CD4-positive, alpha-beta T cell (primary cell): ENCODE measurements around the gene RCN1. TPM values are rescaled to one million over a fixed set of nuclear protein-coding genes. Genes with fewer than 3 reads are reported as not detected.

ENCODE experiments used
- ATAC-seq: fragments of 200-7000 bp; cut with Tn5 transposase; one replicate; pipeline ENCODE4 v1.10.0; 2022; ENCODE audit warnings: mild to moderate bottlenecking; ENCODE audit not compliant: poor library complexity
- CTCF ChIA-PET: fragments of 350-600 bp; sonication (Branson Sonifier 250); formaldehyde crosslinking; loops from one replicate; lab custom pipeline; 2021; ENCODE audit warnings: antibody characterized with exemption, inconsistent platforms; lab: Charles Lee
- POLR2A ChIA-PET: fragments of 350-600 bp; sonication (Branson Sonifier 250); formaldehyde crosslinking; loops from one replicate; lab custom pipeline; 2021; ENCODE audit warnings: antibody characterized with exemption, inconsistent platforms; lab: Charles Lee
- DNase-seq, 14 experiments: peaks; one replicate each; pipeline ENCODE4 v3.0.0-alpha.2; 2013 to 2020; ENCODE audit warnings: mixed read lengths in 2 of 14
- H3K27ac ChIP-seq, 2 donors: one replicate each; pipeline versions ENCODE4 v1.5.1 to v1.7.0; 2013; ENCODE audit warnings: low read length in 2 of 2, low read depth in 1 of 2, mild to moderate bottlenecking in 1 of 2
- H3K27me3 ChIP-seq, 2 experiments: 1 replicate in 1 of 2; 2 replicates in 1 of 2; pipeline versions ENCODE4 v1.6.1 to v1.7.0; 2013; ENCODE audit warnings: low read length in 2 of 2, control low read depth in 1 of 2, mild to moderate bottlenecking in 1 of 2, moderate library complexity in 1 of 2; ENCODE audit not compliant: insufficient read depth in 2 of 2, control insufficient read depth in 1 of 2
- H3K36me3 ChIP-seq: one replicate; pipeline ENCODE4 v1.6.1; 2013; ENCODE audit warnings: low read length, control low read depth; ENCODE audit not compliant: insufficient read depth
- H3K4me1 ChIP-seq: one replicate; pipeline ENCODE4 v1.6.1; 2013; ENCODE audit warnings: low read length, control low read depth; ENCODE audit not compliant: insufficient read depth
- H3K4me3 ChIP-seq: one replicate; pipeline ENCODE4 v1.5.1; 2013; ENCODE audit warnings: mild to moderate bottlenecking, low read length, moderate library complexity
- H3K9me3 ChIP-seq, 2 experiments: 1 replicate in 1 of 2; 2 replicates in 1 of 2; pipeline versions ENCODE4 v1.6.1 to v1.7.0; 2013; ENCODE audit warnings: low read length in 2 of 2, mild to moderate bottlenecking in 2 of 2, control low read depth in 1 of 2, moderate library complexity in 1 of 2; ENCODE audit not compliant: control insufficient read depth in 1 of 2, insufficient read depth in 1 of 2
- H3K27ac Mint-ChIP-seq: one replicate; pipeline ENCODE4 v1.8.0; 2020; ENCODE audit warnings: mixed read lengths
- H3K27me3 Mint-ChIP-seq: one replicate; pipeline ENCODE4 v1.8.0; 2021; ENCODE audit warnings: mixed read lengths
- H3K36me3 Mint-ChIP-seq: one replicate; pipeline ENCODE4 v1.8.0; 2021; ENCODE audit warnings: low read depth, mixed read lengths
- H3K4me1 Mint-ChIP-seq: one replicate; pipeline ENCODE4 v1.8.0; 2021; ENCODE audit warnings: low read depth, mixed read lengths
- H3K4me3 Mint-ChIP-seq: one replicate; pipeline ENCODE4 v1.8.0; 2020; ENCODE audit warnings: mild to moderate bottlenecking, mixed read lengths
- H3K9me3 Mint-ChIP-seq: one replicate; pipeline ENCODE4 v1.8.0; 2020; ENCODE audit warnings: mixed read lengths
- CTCF ChIP-seq: fragments of 200-600 bp; IDR thresholded peaks from one replicate; pipeline ENCODE4 v1.8.0; 2022; ENCODE audit warnings: antibody characterized with exemption, mild to moderate bottlenecking
- intact Hi-C, 2 experiments: fragments of 100-400 bp; cut with DNase I in 1 of 2; cut with micrococcal nuclease in 1 of 2; formaldehyde crosslinking; loops; one replicate each; pipeline versions ENCODE4 v1.15.1 to v1.9.0; 2023 to 2025; cut with DNase I, micrococcal nuclease
- total RNA-seq, 174 experiments: library from RNA in 2 of 174; stranded (reverse) in 2 of 174; gene quantifications; one replicate each; pipeline ENCODE4 v1.2.3 and lab custom pipeline; 2021 to 2026

Gene RCN1
- total RNA-seq, 2 experiments from 2014 or later = 7.4 to 9.1 TPM

DNA sequence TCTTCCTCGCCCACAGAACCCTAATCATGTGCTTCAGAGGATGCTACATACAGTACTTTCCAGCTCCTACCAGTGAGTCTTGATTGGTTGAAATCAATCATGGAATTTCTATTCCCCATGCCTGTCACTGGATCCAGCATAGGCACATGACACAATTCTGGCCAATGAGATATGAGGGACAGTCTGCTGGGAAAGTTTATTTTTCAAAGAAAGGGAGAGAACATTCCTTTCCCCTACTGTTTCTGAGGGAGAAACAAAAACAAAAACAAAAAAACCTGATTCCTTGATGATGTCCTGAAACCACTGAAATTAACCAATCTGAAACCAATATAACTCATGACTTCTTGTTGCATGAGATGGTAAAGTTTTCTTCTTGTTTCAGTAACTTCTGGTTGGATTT, 3.3 kb upstream of the RCN1 start:
- Histone ChIP-seq H3K9me3 (no peaks in the 10 kb centered on the region), H3K4me1 (peaks cover 15% of the 10 kb centered on the region), H3K36me3 (no peaks in the 10 kb centered on the region), H3K27me3 (no peaks in the 10 kb centered on the region), H3K4me3 (no peak overlapping the region), H3K27ac (no peak overlapping the region)
- DNase-seq (no peak), ATAC-seq (no peak)
- H3K9me3 Mint-ChIP-seq = no peaks in the 10 kb centered on the region
- ChIA-PET POLR2A (no interaction called here), CTCF (no interaction called here)
- peaks cover 3% of the 10 kb centered on the region for H3K4me1 Mint-ChIP-seq
- peaks cover 42% of the 10 kb centered on the region for H3K27me3 Mint-ChIP-seq
- H3K36me3 Mint-ChIP-seq = no peaks in the 10 kb centered on the region
- H3K27ac Mint-ChIP-seq = no peak overlapping the region
- no peak for TF ChIP-seq CTCF
- intact Hi-C loops = no loop called here
- H3K4me3 Mint-ChIP-seq = no peak overlapping the region

GRCh38 chr11:32088117-32088941, 2.5 kb upstream of the RCN1 start:
- peaks cover 10% of the 10 kb centered on the region for H3K4me1 Mint-ChIP-seq
- no peaks in the 10 kb centered on the region for H3K36me3 Mint-ChIP-seq
- ATAC-seq (no peak), DNase-seq (no peak)
- peaks cover 39% of the 10 kb centered on the region for H3K27me3 Mint-ChIP-seq
- no peak for TF ChIP-seq CTCF
- Histone ChIP-seq H3K27me3 (no peaks in the 10 kb centered on the region), H3K36me3 (no peaks in the 10 kb centered on the region), H3K4me3 (no peak overlapping the region), H3K4me1 (peaks cover 19% of the 10 kb centered on the region), H3K27ac (no peak overlapping the region), H3K9me3 (no peaks in the 10 kb centered on the region)
- no peaks in the 10 kb centered on the region for H3K9me3 Mint-ChIP-seq
- H3K4me3 Mint-ChIP-seq = no peak overlapping the region
- ChIA-PET POLR2A (no interaction called here), CTCF (no interaction called here)
- intact Hi-C loops = no loop called here
- H3K27ac Mint-ChIP-seq = no peak overlapping the region

- CTCF ChIA-PET = no interaction called here
- H3K4me3 Mint-ChIP-seq = peak overlapping the region; percentile 86
- no peaks in the 10 kb centered on the region for H3K27me3 ChIP-seq
- peaks cover 14% of the 10 kb centered on the region for H3K27me3 Mint-ChIP-seq
- no peaks in the 10 kb centered on the region for H3K36me3 ChIP-seq
- H3K9me3 Mint-ChIP-seq = no peaks in the 10 kb centered on the region
- no peaks in the 10 kb centered on the region for H3K9me3 ChIP-seq
- no peak overlapping the region for H3K4me3 ChIP-seq
- POLR2A ChIA-PET = no interaction called here
- TF ChIP-seq CTCF = no peak
- no peak for ATAC-seq
- intact Hi-C loops = loop anchor here (5.0 kb wide), 2 partner anchors 1765 to 1770 kb away; partner anchors contain the start of gene ARL14EP (in 1 of the 2)
- H3K4me1 Mint-ChIP-seq = peaks cover 23% of the 10 kb centered on the region
- no peak for DNase-seq
- H3K27ac Mint-ChIP-seq = peak overlapping the region; percentile 77
- no peaks in the 10 kb centered on the region for H3K36me3 Mint-ChIP-seq
- peaks cover 19% of the 10 kb centered on the region for H3K4me1 ChIP-seq
- H3K27ac ChIP-seq = no peak overlapping the region
Measured at GRCh38 chr11:32092581-32093170, 1.8 kb downstream of the RCN1 start.
